Activated CD4-positive, alpha-beta T cell treated with anti-CD3 and anti-CD28 coated beads, Interleukin-2, Interleukin-6, amounts not matched to agents 100 ng/mL and 50 ng/mL, durations not matched to agents 16 hours and 8 hours (primary cell): ENCODE data around the gene COL4A4.
A peak's percentile ranks its signal among the peaks of the same experiment; 100 is the strongest.
"Not testable (repeated sequence)": the region's sequence is repeated elsewhere in the genome, so short reads cannot be mapped to it uniquely, and the experiment has no call there.

Source experiments
- DNase-seq: peaks from one replicate; pipeline ENCODE4 v3.0.0-alpha.2; 2020

COL4A4 gene

DNA sequence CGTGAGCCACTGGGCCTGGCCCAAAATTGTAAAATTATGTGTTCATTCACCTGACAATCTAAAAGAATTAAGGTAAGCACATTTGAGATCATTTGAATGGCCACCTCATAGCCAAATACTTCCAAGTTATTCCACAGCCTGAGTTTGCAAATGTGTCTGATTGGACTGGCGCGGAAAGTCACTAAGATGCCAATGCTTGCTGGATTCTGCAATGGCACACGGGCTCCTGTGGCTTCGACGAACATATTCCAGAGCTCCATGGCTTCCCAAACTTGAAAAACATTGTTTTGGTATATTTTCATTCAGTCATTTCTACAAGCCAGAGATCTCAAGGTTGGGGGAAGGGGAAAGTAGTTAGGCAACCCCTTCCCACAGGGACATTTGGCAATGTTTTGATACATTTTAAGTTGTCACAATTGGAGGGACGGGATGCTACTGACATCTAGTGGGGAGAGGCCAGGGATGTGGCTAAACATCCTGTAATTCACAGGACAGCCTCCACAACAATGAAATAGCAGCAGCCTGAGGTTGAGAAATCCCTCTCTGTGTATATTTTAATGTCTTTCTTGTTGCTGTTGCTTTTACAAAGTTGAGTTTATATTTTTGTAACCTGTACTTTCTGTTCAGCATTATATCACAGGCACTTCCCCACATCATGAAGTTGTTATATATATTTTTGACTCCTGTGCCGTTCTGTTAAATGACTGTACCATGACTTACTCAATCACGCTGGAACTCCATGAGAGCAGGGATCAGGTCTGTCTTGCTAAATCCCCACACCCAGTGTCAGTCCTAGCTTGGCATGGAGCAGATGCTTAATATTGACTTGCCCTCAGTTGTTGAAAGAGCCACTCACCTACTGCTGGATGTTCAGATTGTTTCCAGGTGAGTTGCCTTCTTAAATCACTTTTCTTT lies 56.9 kb downstream of the COL4A4 start:
- DNase-seq, result peak; percentile 50

DNA sequence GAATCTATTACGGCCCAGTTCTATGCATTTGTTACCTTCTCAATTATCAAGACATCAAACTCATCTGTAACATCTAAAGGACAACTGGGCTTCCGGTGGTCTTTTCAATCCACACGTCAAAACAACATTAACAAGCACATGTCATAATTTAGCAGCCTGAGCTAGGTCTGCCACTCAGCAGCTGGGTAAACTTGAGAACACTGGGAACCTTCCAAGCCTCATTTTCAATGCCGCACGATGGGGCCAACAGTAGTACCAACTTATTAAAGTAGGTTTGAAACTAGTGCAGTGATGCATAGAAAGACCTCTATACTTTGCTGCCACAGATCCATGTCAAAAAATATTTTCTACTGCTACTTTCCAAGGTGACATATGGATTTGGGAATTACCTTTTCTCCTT lies 60.4 kb downstream of the COL4A4 start:
- no peak for DNase-seq

DNA sequence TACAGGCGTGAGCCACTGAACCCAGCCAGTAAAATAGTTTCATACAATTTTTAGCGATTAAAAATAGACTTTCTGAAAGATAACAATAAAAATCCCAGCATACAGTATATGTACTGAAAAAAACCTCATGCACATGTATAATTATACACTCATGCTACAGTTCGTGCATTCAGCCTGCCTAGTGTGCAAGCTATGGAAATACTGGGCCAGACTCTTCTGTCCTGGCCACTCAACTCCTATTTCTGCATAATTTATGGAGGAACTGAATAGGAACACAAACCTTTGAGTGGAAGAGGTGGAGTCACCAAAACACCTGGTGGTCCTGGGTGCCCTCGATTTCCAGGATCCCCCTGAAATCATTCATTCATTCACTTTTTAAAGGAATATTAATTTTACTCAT lies 64.7 kb downstream of the COL4A4 start:
- no peak for DNase-seq

DNA sequence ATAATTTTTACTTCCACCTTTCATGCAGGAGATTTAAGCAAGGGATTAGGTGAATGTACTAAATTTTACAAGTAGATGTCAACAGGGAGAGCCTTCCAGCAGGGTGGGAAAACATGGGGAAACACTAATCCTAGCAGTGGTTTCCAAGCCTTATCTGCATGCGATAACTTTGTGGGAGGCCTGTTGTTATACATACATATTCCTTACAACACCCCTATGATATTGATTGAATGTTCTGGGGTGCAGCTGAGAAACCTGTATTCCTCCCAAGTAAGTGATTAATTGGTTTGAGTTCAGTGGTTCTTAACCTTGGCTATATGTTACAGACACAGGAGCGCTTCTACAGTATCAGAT lies 65.9 kb downstream of the COL4A4 start:
- DNase-seq, result no peak

DNA sequence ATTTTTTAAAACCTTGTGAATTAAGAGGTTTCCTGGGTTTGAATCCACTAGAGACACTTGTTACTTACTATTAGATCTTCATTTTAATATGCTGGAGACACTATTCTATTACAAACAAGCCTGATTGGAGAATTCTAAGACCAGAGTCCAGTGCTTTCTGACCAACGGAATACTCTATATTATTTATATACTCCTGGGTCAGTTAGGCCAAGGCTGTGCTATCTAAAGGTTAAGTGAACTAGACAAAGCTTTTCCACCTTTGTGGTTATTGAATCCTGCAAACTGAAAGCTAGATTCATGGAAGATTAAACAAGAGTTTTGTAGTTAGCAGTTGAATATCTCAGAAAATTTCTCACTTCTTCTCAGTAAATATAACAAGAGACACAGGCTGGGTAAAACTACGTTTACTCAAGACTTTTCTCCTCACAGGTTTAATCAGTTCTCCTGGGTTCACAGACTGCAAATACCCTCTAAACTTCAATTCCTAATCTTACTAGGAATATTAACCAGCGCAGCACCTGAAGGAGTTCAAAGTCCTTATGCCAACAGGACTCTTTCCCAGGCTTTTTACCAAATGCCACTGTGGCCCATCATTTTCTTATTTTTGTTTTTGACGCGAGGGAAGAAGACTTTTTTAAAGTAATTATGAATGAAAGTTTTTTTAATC lies 66.4 kb downstream of the COL4A4 start:
- no peak for DNase-seq

DNA sequence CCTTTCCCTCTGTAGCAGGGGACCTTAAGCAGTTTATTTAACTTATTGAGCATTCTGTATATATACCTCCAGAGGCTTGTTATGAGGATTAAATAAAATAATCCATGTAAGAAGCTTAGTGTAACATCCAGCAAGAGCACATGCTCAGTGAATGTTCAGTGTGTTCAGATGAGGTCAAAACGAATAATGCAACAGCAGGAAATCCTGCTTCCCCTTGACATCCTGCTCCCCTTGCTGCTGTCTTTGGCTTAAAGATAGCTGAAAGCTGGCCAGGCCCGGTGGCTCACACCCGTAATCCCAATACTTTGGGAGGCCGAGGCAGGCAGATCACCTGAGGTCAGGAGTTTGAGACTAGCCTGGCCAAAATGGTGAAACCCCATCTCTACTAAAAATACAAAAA lies 68.7 kb downstream of the COL4A4 start:
- no peak for DNase-seq

DNA sequence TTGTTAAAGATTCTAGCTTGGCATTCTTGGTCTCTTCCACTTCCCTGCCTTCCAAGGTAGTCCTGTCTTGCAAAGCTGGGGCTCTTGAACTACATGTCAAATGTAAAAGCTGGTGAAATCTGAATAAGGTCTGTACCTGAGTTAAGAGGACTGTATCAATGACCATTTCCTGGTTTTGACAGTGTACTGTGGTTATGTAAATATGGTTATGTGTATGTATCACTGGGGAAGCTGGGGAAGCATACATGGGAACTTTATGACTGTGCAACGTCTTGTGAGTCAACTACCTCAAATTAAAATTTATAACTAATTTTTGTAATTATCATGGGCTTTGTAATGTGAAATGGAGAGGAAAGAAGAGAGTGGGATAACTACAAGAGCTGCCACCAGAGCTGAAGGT lies 81.7 kb downstream of the COL4A4 start:
- no peak for DNase-seq

DNA sequence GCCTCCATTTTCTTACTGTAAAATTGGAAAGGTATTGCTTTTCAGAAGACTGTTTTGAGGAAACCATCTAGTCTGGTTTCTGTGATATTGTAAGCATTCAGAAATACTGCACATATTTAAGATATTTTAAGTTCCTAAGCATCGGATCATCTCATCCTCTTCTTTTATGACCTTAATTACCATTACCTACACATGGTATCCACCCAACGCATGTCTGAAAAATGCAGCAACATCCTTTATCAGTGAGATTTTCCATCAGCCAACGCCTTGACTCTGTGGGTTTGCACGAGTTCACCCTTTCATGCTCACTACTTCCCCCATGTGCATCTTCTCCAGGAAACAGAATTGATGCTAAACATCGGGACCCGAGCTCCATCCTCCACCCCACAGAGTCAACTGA lies 84.3 kb downstream of the COL4A4 start:
- DNase-seq, result no peak

DNA sequence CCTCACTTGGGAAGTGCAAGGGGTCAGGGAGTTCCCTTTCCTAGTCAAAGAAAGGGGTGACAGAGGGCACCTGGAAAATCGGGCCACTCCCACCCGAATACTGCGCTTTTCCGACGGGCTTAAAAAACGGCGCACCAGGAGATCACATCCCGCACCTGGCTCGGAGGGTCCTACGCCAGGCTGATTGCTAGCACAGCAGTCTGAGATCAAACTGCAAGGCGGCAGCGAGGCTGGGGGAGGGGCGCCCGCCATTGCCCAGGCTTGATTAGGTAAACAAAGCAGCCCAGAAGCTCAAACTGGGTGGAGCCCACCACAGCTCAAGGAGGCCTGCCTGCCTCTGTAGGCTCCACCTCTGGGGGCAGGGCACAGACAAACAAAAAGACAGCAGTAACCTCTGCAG lies 98.9 kb downstream of the COL4A4 start:
- DNase-seq, result not testable (repeated sequence)

DNA sequence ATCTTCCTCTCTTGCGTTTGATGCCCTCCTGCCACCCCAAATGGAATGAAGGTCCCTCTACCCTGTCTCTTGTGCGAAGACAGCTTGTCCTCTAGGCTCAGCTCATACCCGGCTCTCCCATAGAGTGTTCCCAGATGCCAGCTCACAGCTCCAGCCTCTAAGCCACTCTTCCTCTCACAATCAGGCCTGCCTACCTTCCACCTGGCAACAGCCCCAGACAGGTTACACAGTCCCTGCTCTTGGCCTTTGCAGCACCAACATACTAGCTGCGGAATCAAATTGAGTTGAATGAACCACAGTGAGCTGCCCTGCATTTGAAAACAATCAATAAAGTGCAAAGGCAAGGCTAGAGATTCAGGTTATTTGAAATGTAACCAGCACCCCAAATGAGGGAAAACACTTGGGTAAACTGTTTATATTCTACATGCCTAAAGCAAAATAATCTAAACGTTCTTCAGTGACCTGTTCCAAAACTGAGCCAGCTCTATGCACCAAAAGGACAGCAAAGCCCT lies 105.1 kb downstream of the COL4A4 start:
- no peak for DNase-seq

DNA sequence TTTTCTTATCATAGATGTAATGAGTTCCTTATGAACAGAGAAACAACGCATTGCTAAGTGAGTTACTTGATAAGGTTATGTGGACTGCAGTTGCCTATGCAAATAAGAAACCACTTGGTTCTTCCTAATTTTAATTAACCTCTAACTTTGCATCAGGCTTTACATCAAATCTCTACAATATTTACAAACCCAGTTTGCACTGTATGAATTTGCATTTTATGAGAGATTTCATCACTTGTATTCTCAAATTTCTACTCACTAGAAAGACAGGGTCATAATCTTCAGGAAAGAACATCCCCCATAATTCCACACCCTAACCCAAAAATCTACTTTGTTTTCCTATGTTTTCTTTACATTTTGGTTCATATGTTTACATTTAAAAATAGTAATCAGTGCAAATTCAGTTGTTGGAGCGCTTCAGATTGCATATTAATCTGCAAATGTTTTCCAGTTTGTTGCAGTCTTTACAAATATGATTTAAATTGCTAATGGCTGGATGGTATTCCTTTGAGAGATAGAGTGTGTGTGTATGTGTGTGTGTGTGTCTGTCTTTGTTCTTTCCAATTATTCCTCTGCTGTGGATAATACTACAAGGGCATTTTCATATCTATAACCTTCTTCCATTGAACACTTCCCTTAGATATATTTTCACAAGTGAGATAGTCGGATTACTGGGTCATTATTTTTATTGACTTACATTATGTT lies 106.1 kb downstream of the COL4A4 start:
- no peak for DNase-seq

DNA sequence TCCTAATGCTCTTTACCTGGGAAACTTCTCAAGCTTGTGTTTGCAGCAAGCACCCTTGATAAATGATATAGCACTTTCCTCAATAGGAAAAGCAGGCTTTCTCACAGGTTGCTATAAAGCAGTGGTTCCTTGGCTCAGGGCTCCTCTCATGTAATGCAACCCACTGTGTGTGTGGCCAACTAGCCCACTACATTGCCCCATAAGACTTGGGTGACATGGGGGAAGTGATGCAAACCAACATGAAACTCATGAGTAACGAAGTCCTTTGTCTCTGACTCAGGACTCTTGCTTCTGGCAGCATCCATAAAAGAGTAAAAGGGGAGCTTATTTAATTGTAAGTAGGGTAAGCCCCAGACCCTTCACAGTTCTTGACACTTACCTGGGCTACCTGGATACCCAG lies 106.9 kb downstream of the COL4A4 start:
- DNase-seq, result no peak

DNA sequence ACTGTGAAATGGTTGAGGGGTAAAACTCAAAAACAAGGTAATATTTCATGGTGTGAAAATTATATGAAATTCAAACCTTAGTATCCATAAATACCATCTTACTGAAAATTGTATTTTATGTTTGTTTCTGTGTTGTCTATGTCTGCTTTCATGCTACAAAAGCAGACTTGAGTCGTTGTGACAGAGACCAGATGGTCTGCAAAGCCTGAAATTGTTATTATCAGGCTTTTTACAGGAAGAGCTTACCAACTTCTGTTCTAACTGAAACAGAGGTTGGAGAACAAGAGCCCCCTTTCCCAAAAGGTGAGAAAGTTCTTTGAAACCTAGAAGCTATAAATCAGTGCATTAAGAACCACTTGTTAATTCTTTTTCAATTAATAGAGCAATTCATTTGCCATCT lies 110.0 kb downstream of the COL4A4 start:
- no peak for DNase-seq

DNA sequence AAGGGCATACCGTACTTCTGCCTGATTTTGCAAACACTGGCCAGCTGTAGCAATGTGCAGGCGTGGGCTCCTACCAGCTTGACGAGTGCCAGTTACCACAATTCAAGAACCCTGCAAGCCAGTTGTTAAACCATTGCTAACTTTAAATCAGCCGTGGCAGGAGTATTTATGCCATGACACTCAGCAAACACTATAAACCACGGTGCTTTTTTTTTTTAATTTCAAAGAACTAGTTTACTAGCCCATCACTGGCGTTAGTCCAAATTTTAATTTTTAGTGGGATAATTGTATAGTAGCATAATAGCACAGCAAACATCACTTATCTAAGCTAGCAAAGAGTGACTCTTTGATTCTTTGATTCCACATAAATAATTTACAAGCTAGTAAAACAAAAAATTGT lies 111.1 kb downstream of the COL4A4 start:
- DNase-seq, result no peak

DNA sequence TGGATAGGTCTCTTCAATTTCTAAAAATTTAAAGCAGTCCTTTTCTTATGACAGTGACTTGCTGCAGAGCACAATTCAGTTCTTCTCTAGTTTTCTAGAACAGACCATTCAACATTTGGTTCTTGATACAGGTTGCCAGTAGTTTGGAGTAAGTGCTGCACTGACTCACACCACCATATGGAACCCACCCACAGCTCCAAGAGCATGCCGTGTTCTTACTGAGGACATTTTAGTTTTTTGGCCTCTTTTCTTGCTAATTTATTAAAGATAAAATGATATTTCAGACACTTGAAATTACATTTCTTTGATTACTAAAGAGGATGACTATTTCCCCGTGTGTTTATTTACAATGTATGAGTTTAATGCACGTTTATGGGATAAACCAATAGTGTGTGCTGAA lies 120.0 kb downstream of the COL4A4 start:
- DNase-seq, result no peak

DNA sequence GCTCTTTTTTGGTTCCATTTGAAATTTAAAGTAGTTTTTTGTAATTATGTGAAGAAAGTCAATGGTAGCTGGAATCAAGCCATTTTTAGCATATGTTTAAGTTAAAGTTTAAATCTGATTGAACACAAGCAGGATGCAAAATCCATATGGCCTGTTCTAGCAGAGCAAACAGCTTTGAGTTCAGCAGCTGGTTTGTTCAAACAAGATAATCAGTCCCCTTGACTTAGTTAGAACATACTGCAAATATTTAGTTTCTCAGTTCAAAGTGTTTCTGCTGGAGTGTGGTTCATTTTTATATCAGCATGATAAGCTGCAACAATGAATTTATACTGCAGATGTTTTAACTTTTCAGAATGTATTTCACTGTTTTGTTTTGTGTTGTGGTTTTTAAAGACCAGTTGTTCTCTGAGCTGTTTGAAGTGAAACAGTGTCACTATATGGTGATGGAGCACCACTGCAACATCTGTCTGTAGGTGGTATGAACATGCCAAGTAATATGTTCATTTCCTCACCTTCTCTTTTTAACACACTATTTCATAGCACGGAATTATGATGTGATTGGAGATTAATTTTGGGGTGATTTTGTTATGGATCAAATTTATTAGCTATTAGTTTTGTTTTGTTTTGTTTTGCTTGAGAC lies 125.3 kb downstream of the COL4A4 start:
- no peak for DNase-seq

DNA sequence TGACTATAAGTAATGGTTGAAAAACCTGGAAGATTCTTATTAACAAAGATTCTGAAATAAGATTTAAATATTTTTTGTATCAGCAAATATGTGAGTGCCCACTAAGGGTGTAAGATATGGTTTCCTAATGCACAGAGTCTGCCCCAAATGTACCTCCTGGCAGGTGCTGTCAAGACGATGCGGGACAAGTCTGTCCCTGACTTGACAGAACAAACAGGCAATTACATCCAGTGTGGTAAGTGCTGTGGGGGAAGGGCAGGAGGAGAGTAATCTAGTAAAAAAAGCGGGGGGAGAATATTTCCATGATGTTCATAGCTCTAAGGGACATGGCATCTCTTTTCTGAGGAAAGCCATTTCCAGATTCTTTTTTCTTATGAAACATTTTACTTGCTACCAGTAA lies 127.5 kb downstream of the COL4A4 start:
- no peak for DNase-seq

DNA sequence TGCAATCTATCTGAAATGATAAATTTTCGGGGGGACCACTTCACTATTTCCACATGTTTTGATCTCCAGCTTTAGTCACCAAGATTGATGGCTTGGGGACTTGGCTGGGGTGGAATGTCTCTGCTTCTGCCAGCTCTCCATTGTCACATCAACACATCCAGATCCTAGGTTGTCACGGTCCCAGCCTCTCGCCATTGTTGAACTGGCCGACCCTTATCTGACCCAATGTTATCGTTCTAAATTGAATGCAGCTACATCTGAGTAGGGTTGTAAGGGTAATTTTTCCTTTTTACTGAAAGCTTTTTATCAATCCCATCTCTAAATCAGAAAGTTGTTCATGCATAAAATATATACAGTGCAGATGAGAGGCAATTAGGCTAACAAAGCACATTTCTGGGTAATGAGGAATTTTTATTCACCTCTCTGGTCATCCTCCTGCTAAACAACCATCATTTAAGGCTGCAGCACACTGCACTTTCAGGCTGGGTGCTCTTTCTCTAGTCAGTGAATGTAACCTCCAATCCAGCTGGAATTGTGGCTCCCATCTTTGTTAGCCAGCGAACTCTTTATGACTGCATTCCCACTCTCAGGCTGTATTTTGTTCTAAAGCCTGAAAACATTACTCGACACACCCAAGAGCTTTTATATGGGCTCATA lies 128.2 kb downstream of the COL4A4 start:
- no peak for DNase-seq

DNA sequence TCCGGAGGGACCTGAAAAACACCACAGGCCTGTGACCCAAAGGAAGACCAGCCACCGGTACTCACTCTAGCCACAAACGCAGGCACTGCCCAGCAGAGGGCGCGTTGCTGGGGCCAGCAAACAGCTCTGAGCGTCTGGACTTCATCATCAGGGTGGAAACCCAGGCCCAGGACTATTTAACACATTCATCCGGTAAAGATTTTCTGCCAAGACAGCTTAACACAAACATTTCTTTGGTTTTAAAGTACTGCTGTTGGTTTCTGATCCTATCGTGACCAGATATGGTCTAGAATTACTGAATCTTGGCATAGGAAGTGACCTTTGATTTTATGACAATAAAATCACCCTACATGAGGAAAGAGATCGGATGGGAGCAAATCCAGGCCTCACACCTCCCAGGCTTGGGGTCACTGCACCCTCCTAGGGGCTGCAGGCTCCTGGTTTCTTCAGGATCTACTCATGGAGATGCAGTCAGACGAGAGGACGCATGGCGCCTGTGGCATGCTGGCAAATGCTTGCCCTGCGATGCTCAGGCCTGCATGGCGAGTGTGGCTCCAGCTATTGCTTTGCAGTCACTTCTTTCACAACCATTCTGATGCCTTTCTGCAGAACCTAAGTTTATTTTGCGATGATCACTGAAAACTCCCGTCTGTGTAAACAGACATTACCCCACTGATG lies 130.4 kb downstream of the COL4A4 start:
- peak; percentile 39 for DNase-seq

DNA sequence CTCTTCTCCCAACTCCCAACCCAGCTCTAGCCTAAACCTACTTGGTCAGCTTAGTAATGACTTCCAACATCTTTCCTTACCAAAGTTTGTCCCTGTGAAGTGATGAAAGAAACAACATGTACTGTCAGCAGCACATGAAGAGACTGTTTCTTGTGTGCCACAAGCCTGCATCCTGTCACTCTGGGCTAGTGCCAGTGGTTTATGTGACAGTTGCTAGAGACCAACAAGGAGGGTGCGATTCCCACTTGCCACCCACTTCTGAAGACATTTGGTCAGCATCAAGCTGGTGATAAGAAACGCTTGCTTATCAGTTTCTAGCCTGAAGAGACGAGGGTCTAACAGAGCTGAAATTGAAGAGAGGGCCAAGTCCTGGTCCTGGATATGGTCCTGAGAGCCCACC lies 132.6 kb downstream of the COL4A4 start:
- DNase-seq, result no peak

DNA sequence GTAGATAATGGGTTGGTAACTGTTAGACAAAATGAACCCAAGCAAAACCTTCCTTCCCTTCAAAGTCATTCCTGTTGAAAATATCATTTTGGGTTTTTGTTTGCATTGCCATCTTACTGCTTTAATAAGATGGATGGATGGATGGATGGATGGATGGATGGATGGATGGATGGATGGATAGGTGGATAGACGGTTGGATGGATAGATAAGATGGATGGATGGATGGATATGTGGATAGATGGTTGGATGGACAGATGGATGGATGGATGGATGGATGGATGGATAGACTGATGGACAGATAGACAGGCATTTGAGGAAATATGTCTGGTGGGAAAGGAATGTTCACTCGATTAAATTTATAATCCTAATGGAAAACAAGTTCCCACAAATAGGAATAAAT lies 133.2 kb downstream of the COL4A4 start:
- DNase-seq, result no peak
